Measurements from ENCODE around the gene CEP170.

CEP170 gene

DNA sequence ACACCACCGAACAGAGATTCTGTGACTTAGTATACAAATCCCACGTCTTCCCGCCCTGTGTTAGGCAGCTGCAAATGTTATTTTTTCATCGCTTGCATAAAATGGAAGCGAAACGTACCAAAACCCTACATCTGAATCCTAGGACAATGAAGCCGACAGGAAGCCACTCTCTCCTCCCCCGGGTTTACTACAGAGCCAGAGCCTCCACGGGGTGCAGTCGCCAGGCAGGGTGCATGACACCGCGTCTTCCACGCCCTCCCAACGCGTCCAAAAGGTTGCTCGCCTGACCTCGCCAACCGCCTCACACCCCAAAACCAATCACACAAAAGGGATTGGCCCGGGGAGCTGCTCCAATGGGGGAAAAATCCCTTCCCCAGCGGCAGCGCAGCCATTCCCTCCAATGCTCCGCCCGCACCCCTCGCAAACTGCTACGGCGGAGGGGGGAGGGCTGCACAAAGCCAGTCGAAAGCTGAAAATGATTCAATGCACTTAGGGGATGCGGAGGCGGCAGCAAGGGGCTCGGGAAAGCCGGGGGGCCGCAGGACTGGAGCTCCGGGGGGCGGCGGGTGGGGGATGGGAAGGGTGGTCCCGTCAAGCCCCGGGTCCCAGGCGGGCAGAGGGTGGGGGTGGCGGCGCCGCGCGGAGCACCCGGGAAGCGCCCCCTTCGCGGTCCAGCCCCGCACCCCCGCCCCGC, 701 bp downstream of the CEP170 start (continued):
- TF ChIP-seq, protein P1, sequence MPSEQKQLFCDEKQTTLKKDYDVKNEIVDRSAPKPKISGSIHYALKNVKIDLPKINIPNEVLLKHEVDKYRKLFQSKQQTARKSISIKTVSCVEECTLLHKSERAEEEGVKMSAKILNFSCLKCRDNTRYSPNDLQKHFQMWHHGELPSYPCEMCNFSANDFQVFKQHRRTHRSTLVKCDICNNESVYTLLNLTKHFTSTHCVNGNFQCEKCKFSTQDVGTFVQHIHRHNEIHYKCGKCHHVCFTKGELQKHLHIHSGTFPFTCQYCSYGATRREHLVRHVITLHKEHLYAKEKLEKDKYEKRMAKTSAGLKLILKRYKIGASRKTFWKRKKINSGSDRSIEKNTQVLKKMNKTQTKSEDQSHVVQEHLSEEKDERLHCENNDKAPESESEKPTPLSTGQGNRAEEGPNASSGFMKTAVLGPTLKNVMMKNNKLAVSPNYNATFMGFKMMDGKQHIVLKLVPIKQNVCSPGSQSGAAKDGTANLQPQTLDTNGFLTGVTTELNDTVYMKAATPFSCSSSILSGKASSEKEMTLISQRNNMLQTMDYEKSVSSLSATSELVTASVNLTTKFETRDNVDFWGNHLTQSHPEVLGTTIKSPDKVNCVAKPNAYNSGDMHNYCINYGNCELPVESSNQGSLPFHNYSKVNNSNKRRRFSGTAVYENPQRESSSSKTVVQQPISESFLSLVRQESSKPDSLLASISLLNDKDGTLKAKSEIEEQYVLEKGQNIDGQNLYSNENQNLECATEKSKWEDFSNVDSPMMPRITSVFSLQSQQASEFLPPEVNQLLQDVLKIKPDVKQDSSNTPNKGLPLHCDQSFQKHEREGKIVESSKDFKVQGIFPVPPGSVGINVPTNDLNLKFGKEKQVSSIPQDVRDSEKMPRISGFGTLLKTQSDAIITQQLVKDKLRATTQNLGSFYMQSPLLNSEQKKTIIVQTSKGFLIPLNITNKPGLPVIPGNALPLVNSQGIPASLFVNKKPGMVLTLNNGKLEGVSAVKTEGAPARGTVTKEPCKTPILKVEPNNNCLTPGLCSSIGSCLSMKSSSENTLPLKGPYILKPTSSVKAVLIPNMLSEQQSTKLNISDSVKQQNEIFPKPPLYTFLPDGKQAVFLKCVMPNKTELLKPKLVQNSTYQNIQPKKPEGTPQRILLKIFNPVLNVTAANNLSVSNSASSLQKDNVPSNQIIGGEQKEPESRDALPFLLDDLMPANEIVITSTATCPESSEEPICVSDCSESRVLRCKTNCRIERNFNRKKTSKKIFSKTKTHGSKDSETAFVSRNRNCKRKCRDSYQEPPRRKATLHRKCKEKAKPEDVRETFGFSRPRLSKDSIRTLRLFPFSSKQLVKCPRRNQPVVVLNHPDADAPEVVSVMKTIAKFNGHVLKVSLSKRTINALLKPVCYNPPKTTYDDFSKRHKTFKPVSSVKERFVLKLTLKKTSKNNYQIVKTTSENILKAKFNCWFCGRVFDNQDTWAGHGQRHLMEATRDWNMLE (tag by site-specific recombination; conservative IDR thresholded peaks at IDR 0.05; ENCODE audit: low read depth): peak; percentile 70
- TF ChIP-seq, protein P2, sequence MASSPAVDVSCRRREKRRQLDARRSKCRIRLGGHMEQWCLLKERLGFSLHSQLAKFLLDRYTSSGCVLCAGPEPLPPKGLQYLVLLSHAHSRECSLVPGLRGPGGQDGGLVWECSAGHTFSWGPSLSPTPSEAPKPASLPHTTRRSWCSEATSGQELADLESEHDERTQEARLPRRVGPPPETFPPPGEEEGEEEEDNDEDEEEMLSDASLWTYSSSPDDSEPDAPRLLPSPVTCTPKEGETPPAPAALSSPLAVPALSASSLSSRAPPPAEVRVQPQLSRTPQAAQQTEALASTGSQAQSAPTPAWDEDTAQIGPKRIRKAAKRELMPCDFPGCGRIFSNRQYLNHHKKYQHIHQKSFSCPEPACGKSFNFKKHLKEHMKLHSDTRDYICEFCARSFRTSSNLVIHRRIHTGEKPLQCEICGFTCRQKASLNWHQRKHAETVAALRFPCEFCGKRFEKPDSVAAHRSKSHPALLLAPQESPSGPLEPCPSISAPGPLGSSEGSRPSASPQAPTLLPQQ (tag by site-specific recombination; IDR thresholded peaks at IDR 0.05): 0 out of 2 replicates have a peak, but pooled peaks have one; percentile 14
- TF ChIP-seq, protein P3, sequence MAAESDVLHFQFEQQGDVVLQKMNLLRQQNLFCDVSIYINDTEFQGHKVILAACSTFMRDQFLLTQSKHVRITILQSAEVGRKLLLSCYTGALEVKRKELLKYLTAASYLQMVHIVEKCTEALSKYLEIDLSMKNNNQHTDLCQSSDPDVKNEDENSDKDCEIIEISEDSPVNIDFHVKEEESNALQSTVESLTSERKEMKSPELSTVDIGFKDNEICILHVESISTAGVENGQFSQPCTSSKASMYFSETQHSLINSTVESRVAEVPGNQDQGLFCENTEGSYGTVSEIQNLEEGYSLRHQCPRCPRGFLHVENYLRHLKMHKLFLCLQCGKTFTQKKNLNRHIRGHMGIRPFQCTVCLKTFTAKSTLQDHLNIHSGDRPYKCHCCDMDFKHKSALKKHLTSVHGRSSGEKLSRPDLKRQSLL (tag by site-specific recombination; IDR thresholded peaks at IDR 0.05): no peak
- TF ChIP-seq KLF8 (tag by site-specific recombination; IDR thresholded peaks at IDR 0.05): peak; percentile 65; the same call in 1 of the 2 replicates
- TF ChIP-seq, protein P4, sequence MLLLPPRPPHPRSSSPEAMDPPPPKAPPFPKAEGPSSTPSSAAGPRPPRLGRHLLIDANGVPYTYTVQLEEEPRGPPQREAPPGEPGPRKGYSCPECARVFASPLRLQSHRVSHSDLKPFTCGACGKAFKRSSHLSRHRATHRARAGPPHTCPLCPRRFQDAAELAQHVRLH (tag by site-specific recombination; IDR thresholded peaks at IDR 0.05): peak; percentile 56; the same call in 1 of the 2 replicates
- TF ChIP-seq GLIS2 (tag by site-specific recombination; IDR thresholded peaks at IDR 0.05): peak; percentile 95
- TF ChIP-seq ZNF76 (tag by site-specific recombination; IDR thresholded peaks at IDR 0.05; ENCODE audit: borderline replicate concordance, low read depth): no peak
- no peak for TF ChIP-seq ZNF529 (tag by site-specific recombination; IDR thresholded peaks at IDR 0.05; ENCODE audit: insufficient replicate concordance)
- TF ChIP-seq ZNF654 (tag by site-specific recombination; IDR thresholded peaks at IDR 0.05; ENCODE audit: low read depth): no peak
- TF ChIP-seq, protein P5, sequence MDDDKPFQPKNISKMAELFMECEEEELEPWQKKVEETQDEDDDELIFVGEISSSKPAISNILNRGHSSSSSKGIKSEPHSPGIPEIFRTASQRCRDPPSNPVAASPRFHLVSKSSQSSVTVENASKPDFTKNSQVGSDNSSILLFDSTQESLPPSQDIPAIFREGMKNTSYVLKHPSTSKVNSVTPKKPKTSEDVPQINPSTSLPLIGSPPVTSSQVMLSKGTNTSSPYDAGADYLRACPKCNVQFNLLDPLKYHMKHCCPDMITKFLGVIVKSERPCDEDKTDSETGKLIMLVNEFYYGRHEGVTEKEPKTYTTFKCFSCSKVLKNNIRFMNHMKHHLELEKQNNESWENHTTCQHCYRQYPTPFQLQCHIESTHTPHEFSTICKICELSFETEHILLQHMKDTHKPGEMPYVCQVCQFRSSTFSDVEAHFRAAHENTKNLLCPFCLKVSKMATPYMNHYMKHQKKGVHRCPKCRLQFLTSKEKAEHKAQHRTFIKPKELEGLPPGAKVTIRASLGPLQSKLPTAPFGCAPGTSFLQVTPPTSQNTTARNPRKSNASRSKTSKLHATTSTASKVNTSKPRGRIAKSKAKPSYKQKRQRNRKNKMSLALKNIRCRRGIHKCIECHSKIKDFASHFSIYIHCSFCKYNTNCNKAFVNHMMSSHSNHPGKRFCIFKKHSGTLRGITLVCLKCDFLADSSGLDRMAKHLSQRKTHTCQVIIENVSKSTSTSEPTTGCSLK (tag by site-specific recombination; IDR thresholded peaks at IDR 0.05): no peak
- TF ChIP-seq, protein P6, sequence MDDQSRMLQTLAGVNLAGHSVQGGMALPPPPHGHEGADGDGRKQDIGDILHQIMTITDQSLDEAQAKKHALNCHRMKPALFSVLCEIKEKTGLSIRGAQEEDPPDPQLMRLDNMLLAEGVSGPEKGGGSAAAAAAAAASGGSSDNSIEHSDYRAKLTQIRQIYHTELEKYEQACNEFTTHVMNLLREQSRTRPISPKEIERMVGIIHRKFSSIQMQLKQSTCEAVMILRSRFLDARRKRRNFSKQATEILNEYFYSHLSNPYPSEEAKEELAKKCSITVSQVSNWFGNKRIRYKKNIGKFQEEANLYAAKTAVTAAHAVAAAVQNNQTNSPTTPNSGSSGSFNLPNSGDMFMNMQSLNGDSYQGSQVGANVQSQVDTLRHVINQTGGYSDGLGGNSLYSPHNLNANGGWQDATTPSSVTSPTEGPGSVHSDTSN (CRISPR knock-in tag; IDR thresholded peaks at IDR 0.05): 0 out of 2 replicates have a peak, but pooled peaks have one; percentile 5
- no peak for TF ChIP-seq ZFP69B (tag by site-specific recombination; IDR thresholded peaks at IDR 0.05)
- peak; percentile 72 for TF ChIP-seq ZFHX2 (tag by site-specific recombination; conservative IDR thresholded peaks at IDR 0.05)
- peak; percentile 72 for TF ChIP-seq GLIS1 (tag by site-specific recombination; IDR thresholded peaks at IDR 0.05)
- TF ChIP-seq ZNF600 (tag by site-specific recombination; IDR thresholded peaks at IDR 0.05): peak; percentile 98
- peak; percentile 61 for TF ChIP-seq SP7 (tag by site-specific recombination; IDR thresholded peaks at IDR 0.05)
- TF ChIP-seq ZNF302 (tag by site-specific recombination; IDR thresholded peaks at IDR 0.05; ENCODE audit: low read depth): no peak
- TF ChIP-seq ZNF202 (tag by site-specific recombination; IDR thresholded peaks at IDR 0.05; ENCODE audit: borderline replicate concordance): no peak
- no peak for TF ChIP-seq ZNF549 (tag by site-specific recombination; IDR thresholded peaks at IDR 0.05)
- no peak for TF ChIP-seq ZNF416 (tag by site-specific recombination; IDR thresholded peaks at IDR 0.05)
- TF ChIP-seq ZNF423 (tag by site-specific recombination; IDR thresholded peaks at IDR 0.05): peak; percentile 89
- no peak for TF ChIP-seq ZNF776 (tag by site-specific recombination; IDR thresholded peaks at IDR 0.05; ENCODE audit: borderline replicate concordance)
- TF ChIP-seq, protein P7, sequence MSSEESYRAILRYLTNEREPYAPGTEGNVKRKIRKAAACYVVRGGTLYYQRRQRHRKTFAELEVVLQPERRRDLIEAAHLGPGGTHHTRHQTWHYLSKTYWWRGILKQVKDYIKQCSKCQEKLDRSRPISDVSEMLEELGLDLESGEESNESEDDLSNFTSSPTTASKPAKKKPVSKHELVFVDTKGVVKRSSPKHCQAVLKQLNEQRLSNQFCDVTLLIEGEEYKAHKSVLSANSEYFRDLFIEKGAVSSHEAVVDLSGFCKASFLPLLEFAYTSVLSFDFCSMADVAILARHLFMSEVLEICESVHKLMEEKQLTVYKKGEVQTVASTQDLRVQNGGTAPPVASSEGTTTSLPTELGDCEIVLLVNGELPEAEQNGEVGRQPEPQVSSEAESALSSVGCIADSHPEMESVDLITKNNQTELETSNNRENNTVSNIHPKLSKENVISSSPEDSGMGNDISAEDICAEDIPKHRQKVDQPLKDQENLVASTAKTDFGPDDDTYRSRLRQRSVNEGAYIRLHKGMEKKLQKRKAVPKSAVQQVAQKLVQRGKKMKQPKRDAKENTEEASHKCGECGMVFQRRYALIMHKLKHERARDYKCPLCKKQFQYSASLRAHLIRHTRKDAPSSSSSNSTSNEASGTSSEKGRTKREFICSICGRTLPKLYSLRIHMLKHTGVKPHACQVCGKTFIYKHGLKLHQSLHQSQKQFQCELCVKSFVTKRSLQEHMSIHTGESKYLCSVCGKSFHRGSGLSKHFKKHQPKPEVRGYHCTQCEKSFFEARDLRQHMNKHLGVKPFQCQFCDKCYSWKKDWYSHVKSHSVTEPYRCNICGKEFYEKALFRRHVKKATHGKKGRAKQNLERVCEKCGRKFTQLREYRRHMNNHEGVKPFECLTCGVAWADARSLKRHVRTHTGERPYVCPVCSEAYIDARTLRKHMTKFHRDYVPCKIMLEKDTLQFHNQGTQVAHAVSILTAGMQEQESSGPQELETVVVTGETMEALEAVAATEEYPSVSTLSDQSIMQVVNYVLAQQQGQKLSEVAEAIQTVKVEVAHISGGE (tag by site-specific recombination; conservative IDR thresholded peaks at IDR 0.05; ENCODE audit: low read depth): peak; percentile 57; the same call in 1 of the 2 replicates
- TF ChIP-seq ZNF585B (tag by site-specific recombination; IDR thresholded peaks at IDR 0.05): no peak
